NCI-H2107 treated with DMSO at 0.1 percent for 48 hours (cell line): ENCODE data around the gene ZNF597.
"Not testable (repeated sequence)": the region's sequence is repeated elsewhere in the genome, so short reads cannot be mapped to it uniquely, and the experiment has no call there.

Experiments used
- DNase-seq: peaks from one replicate; lab custom pipeline; 2025; ENCODE audit not compliant: unreplicated experiment; lab: John Stamatoyannopoulos, UW

ZNF597 gene

DNA sequence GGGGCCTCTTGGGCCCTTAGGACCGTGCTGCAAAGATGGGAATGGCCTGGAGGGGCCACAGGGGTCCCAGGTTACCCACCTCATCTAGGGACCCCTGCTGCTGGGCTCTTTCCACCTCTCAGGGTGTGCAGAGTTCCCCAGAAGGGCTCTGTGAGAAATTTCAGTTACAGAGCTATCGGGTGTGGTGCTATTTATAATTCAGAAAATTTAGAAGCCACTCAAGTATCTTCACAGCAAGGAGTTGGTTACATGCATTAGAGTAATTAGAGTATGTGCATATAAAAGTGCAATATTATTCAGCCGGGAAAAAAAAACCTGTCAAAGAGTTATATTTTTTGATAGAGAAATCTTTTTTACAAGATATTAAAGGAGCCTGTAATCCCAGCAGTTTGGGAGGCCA, 33.1 kb upstream of the ZNF597 start:
- no peak for DNase-seq

- DNase-seq, result no peak
Measured at GRCh38 chr16:3475604-3476375, 32.5 kb upstream of the ZNF597 start.

- not testable (repeated sequence) for DNase-seq
Measured at GRCh38 chr16:3474870-3475269, 31.6 kb upstream of the ZNF597 start.

GRCh38 chr16:3474136-3474779, 31.0 kb upstream of the ZNF597 start:
- DNase-seq, result no peak

GRCh38 chr16:3473596-3473943, 30.3 kb upstream of the ZNF597 start:
- not testable (repeated sequence) for DNase-seq

DNA sequence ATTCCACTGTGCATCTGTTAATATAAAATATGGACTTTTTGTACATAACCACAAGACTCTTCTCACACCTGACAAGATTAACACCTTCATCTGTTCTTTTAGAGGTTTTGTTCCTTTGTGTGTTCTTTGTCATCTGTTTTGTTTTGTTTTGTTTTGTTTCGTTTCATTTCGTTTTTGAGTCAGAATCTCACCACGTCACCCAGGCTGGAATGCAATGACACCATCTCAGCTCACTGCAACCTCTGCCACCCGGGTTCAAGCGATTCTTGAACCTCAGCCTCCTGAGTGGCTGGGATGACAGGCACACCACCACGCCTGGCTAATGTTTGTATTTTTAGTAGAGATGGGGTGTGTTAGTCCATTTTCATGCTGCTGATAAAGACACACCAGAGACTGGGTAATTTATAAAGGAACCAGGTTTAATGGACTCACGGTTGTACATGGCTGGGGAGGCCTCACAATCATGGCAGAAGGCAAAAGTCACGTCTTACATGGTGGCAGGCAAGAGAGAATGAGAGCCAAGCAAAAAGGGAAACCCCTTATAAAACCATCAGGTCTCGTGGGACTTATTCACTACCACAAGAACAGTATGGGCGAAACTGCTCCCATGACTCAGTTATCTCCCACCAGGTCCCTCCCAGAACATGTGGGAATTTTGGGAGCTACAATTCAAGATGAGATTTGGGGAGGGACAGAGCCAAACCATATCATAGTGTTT, 29.7 kb upstream of the ZNF597 start:
- no peak for DNase-seq

DNA sequence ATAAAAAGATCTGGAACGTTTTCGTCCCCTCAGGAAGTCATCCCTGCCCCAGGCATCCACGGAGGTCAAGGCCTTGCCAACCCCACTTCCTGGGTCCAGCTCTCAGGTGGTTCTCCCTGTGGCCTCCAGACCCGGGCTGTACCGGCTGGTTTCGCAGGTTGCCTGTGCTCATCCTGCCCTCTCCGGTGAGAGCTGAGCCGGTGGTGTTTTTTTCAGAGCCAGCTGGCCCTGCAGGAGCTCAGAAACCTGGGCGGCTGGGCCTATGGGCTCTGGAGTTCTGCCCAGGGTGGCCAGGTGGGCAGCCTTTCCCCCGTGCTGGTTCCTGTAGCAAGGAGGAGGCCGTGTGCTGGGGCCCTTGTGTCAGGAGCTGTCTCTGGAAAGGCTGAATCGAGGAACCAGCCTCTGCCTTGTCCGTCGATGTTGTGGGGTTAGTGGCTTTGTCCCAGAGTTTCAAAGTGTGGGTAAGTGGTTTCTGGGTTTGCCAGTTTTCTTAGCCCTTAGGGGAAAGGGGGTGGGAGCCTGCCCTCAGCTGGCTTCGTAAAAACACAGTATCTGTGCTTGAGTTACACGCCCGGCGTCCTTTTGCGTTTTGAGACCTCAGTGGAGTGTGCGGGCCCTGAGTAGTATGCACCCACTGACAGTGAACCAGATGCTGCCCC, 28.3 kb upstream of the ZNF597 start:
- no peak for DNase-seq

DNA sequence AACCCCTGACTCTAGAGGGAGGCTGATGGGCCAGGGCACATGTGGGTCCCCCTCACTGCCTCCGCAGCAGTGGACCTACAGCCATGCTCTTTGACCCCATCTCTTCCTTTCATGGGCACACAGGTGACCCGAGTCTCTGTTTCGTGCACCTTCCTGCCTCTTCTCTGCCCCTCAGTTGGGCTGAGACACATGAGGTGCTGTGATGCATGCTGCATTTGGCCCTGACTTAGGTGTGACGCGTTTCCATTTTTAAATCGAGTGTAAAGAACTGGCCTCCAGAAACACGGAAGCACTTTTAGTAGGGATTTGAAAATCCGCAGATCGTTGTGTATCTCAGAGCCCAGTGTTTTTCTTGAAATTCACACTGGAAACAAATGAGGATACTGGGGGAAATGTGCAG, 27.4 kb upstream of the ZNF597 start:
- no peak for DNase-seq

- DNase-seq, result no peak
Measured at GRCh38 chr16:3469736-3470135, 26.4 kb upstream of the ZNF597 start.

DNA sequence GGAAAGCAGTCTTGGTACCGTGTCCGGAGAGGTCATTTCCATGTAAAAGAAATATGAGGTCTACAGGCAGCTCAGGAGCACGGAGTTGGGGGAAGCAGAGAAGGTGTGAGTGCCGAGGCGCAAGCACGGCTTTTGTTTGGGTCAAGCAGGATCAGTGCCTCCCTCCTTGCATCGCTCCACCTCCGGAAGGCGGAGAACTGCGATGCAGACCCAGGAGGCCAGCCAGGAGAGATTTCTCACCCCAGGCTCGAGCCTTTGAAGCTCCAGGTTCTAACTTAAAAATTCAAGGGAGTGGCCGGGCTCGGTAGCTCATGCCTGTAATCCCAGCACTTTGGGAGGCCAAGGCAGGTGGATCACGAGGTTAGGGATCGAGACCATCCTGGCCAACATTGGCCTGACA, 25.2 kb upstream of the ZNF597 start:
- DNase-seq, result no peak

GRCh38 chr16:3467921-3468320, 24.6 kb upstream of the ZNF597 start:
- no peak for DNase-seq

GRCh38 chr16:3467182-3467581, 23.9 kb upstream of the ZNF597 start:
- DNase-seq, result no peak

DNA sequence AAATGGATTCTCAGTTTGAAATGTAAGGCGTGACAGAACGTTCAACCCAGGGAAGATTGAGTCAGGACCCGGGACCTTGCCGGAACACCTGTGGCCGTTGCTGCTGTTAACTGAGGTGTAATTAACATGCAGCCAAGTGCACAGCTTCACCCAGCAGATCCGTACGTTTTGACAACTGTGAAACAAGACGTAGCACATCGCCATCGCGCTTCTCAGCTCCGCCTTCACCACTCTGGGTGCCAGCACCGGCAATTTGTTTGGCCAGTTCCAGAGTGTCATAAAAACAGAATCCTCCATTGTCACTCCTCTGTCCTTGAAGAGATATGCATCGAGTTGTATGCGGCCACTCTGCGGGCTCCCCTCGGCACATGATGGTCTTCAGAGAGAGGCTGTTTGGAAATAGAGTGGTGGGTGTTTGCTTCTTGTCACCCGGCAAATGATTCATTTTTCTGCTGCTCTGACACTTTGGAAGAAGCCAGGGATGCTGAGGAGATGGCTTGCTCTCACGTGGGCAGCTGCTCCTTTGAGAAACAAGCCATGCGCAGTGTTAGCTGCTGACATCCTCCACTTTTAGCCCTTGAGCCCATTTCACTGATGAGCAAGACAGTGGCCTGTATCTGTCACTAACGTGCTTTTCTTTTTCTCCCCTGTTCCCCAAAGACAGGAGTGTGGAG, 22.7 kb upstream of the ZNF597 start:
- no peak for DNase-seq

- no peak for DNase-seq
Measured at GRCh38 chr16:3465301-3465700, 22.0 kb upstream of the ZNF597 start.

GRCh38 chr16:3461151-3461550, 17.8 kb upstream of the ZNF597 start:
- DNase-seq, result no peak

DNA sequence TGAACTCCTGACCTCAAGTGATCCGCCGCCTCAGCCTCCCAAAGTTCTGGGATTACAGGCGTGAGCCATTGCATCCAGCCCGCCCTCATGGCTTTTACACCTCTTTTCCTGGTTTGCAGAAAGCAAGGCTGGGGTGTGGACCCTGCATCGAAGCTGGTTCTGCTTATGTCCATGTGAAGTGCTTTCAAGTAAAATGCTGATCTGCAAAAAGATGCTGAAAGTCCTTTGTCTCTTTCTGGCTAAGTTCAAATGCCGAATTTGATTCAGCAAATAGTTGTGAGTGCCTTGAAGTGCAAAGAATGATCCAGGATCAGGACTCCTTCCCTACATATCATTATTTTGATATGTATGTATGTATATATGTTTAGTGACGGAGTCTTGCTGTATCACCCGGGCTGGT, 17.3 kb upstream of the ZNF597 start:
- DNase-seq, result no peak

- no peak for DNase-seq
Measured at GRCh38 chr16:3460121-3460520, 16.8 kb upstream of the ZNF597 start.

DNA sequence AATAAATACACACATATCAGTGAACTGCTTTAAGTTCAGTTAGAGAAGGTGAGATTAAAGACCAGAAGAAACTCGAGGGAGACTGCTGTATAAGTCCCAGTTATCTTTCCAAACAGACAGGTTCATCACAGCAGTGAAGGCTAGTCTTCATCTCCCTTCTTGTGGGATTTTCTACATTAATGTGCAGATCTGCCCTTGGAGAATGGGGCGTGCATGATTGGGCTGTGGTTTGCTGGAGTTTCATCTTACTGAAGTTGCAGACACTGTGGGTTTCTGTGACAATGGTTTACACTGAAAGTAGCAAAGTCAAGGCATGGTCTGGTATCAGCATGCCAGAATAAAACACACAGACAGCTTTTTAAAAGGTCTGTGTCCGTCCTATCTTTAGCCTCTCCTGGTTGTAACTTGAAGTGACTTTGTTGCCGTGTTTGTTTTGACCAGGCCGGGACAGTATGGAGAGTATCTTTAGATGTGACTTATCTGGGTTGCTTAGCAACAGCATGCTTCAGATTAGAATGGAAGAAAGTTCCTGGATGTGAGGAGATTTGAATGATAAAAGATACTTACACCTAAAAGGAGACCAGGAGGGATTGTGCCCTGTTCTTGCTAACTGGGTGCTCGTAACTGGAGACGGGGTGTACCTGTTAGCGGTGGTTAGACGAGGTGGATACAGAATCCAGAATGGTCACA, 16.2 kb upstream of the ZNF597 start:
- no peak for DNase-seq

- DNase-seq, result no peak
Measured at GRCh38 chr16:3458852-3459361, 15.6 kb upstream of the ZNF597 start.

DNA sequence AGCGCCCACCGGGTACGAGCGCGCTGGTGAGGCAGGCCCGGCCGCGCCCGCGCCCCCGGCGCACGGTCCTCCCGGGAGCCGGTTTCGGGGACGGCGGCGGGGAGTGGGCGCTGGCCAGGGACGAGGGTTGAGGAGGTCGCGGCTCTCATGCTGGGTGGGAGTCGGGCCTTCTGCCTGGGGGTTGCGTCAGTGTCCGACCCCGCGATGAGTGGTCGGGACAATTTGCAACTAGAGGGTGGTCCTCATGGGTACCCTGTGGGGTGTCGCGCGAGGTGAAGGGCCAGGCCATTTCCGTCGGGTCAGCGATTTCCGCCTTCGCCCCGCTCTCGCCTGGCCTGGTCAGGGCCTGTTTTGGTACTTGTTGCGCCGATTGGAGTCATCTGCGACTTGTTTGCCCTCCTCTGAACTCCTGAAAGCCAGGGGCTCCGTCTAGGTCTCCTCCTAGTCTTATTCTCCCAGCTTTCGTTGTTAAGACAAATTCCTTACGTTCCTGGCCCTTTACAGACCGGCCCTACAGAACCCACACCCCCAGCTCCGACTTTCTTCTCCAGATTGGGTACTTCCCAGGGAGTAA, 15.1 kb upstream of the ZNF597 start:
- no peak for DNase-seq
